ENCODE data around the gene UIMC1.

DNA sequence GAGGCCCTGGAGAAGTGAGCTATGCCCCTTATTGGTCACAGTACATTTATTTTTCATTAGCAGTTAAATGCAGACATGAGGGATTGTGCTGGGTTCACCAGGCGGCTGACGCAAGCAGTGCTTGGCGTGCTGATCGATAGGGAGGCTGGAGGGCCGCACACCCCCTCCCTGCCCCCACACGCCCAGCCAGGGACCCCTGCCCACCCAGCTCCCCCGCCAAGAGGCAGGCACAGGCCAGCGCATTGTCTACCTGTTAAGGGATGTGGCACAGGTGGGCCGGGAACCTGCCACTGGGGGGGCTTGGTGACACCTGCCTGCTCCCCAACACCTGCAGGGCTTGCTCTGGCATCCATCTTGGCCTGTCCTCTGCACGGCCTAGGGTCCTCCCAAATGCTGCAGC, 146.7 kb downstream of the UIMC1 start:
- TF ChIP-seq CTCF (conservative IDR thresholded peaks at IDR 0.05): no peak
- TF ChIP-seq ZFX (IDR thresholded peaks at IDR 0.05): no peak
